MG63 (cell line): ENCODE measurements around the gene LGALS1. TPM values are rescaled to one million over a fixed set of nuclear protein-coding genes. Genes with fewer than 3 reads are reported as not detected.
A peak's percentile ranks its signal among the peaks of the same experiment; 100 is the strongest.

Experiments
- DNase-seq: peaks from one replicate; pipeline ENCODE4 v3.0.0-alpha.2; 2020
- H3K27me3 ChIP-seq: fragments of 250-450 bp; sonication (Bioruptor Pico); 2 replicates; pipeline ENCODE4 v1.5.1; 2020; ENCODE audit warnings: mild to moderate bottlenecking, moderate library complexity
- H3K36me3 ChIP-seq: fragments of 250-450 bp; sonication (Bioruptor Pico); 2 replicates; pipeline ENCODE4 v1.5.1; 2020; ENCODE audit warnings: mild to moderate bottlenecking, moderate library complexity
- H3K4me3 ChIP-seq: fragments of 250-450 bp; sonication (Bioruptor Pico); 2 replicates; pipeline ENCODE4 v1.5.1; 2020; ENCODE audit warnings: mild to moderate bottlenecking, moderate library complexity
- H3K9me3 ChIP-seq: fragments of 250-450 bp; sonication (Bioruptor Pico); 2 replicates; pipeline ENCODE4 v1.5.1; 2020; ENCODE audit warnings: mild to moderate bottlenecking, moderate library complexity
- total RNA-seq: library from RNA; depleted of rRNA; stranded (reverse); fragments of >200 nt; shearing (Covaris generic); gene quantifications from 2 replicates; pipeline ENCODE4 v1.2.3, GENCODE V29; 2014; ENCODE audit warnings: low replicate concordance

LGALS1 gene
- total RNA-seq, 1 experiment from 2014 or later = 4,947 TPM

DNA sequence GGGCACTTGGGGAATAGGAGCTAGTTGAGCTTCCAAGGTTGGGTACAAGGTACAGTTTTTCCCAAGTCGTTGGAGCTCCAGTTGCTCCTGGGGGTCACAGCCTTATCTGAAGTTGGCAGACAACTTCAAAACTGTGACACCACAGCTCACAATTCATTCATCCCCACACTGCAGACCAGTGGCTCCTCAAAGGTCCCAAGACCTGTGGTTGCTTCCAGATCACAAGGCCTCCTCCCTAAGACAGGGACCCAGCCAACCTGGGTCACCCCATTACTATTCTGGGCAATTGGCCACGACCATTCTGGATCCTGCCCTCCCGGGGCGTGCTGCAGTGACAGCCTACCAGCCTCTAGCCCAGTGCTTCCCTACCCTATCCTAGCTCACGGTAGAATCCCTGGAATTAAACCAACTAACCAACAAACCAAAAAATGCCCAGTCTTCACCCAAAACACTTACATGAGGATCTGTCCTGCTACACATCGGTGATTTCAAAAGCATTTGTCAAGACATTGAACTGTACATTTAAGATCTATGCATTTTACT lies 17.8 kb upstream of the LGALS1 start:
- Histone ChIP-seq H3K4me3 (peak overlapping the region; percentile 66), H3K27me3 (no peaks in the 10 kb centered on the region), H3K9me3 (no peaks in the 10 kb centered on the region), H3K36me3 (peaks cover 3% of the 10 kb centered on the region)
- peak; percentile 37 for DNase-seq

DNA sequence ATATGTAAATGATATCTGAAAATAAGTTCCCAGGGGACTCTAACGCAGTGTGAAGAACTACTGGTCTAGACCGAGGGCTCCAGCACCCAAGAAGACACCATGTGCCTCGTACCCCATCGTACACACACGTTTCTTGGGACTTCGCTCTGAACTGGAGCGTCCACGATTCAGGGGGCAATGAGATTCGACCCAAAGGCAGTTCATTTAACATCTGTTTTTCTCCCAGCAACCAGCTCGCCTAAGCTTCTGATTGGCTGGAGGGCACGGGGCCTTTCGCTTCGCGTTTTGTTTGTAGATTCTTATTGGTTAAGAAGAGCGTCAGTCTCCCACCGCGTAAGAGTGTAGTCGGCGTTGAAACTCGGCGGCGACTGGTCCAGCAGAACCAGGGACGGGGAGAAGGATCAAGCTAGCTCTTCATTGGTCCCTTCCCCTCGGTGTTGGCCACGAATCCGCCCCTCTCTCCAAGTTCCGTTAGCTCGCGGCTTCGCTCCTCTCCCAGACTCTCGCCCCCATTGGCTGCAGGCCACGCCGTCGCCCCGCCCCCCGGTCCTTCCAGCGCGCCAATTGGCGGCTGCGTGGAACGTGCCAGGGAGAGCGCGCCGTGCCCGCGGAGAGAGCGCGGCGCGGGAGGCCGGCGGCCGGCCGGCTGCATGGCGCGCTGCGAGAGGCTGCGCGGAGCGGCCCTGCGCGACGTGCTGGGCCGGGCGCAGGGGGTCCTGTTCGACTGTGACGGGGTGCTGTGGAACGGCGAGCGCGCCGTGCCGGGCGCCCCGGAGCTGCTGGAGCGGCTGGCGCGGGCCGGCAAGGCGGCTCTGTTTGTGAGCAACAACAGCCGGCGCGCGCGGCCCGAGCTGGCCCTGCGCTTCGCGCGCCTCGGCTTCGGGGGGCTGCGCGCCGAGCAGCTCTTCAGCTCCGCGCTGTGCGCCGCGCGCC lies 17.0 kb upstream of the LGALS1 start, which contains the start of gene PDXP:
PDXP (plus strand) TSS at position 591 of the 933 bp plus-strand sequence; CDS start at position 651, 60 bp downstream.
- DNase-seq = peak; percentile 100
- H3K9me3 ChIP-seq = no peaks in the 10 kb centered on the region
- H3K27me3 ChIP-seq = no peaks in the 10 kb centered on the region
- peaks cover 4% of the 10 kb centered on the region for H3K36me3 ChIP-seq
- H3K4me3 ChIP-seq = peak within 1 kb of the TSS; percentile 77

DNA sequence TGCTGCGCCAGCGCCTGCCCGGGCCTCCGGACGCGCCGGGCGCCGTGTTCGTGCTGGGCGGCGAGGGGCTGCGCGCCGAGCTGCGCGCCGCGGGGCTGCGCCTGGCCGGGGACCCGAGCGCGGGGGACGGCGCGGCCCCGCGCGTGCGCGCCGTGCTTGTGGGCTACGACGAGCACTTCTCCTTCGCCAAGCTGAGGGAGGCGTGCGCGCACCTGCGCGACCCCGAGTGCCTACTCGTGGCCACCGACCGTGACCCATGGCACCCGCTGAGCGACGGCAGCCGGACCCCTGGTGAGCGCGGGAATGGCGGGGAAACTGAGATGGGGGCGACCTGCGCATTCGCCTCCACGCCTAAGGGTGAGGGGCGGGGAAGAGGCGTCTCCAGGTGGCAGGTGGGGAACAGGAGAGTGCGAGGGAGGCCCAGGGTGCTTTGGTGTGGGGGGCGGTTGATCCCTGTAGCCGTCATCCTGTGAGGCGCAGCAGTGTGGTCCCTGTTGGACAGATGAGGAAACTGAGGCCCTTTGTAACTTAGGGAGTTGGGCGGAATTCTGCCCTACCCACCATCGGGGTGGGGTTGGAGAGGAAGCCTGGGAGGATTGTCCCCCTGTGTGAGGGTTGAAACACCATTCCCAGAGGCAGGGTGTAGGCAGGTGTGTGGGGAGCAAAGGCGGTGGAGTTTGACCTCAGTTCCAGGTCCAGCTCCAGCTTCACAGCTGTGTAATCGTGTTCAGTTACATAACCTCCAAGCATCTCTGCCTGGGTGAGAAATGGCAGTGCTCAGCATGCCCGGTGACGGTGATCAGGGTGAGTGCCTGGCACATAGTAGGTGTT lies 16.2 kb upstream of the LGALS1 start:
- Histone ChIP-seq H3K4me3 (peak overlapping the region; percentile 77), H3K9me3 (no peaks in the 10 kb centered on the region), H3K36me3 (peaks cover 8% of the 10 kb centered on the region), H3K27me3 (no peaks in the 10 kb centered on the region)
- DNase-seq = no peak

DNA sequence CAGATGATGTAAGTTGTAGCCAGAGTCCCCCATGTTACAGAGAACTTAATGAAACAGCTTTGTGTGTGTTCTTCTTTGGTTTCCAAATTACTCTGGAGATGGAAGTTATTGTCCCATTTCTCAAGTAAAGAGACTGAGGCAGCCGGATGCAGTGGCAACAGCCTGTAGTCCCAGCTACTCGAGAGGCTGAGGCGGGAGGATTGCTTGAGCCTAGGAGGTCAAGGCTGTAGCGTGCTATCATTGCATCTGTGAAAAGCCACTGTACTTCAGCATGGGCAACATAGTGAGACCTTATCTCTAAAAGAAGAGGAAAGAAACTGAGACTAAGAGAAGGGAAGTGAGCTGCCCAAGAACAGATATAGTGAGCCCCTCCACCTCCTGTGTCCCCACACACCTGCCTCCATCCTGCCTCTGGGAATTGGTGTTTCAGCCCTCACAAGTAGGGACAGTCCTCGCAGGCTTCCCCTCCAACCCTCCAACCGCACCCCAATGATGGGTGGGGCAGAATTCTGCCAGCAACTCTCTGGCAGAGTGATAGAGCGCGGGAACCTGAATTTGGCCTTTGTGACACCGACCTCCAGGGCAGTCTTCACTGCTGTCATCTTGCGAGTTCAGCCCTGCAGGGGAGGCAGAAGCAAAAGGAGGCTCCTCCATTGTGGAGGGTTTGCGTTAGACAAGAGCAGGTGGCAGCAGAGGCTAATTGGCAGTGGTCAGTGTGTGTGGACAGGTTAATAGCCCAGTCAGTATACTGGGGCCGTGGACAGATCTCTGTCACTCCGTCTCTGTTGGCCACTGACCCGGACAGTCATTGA lies 15.3 kb upstream of the LGALS1 start:
- Histone ChIP-seq H3K36me3 (peaks cover 10% of the 10 kb centered on the region), H3K9me3 (no peaks in the 10 kb centered on the region), H3K4me3 (peak overlapping the region; percentile 77), H3K27me3 (no peaks in the 10 kb centered on the region)
- DNase-seq = no peak

DNA sequence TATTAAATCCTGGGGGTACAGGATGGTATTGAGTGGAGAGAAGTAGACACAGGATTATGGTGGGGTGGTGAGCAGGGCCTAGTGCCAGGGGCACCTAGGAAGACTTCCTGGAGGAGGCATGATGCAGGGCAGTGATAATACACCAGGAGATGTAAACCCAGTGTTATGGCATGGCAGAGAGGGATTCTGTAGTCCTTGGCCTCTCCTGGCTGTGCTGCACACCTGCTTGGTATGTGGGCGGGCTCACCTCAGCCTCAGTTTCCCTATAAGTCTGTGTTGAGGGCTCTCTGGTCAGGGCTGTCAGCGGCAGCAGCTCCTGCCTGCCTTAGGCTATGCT lies 14.8 kb upstream of the LGALS1 start:
- H3K9me3 ChIP-seq = no peaks in the 10 kb centered on the region
- H3K27me3 ChIP-seq = no peaks in the 10 kb centered on the region
- peak overlapping the region; percentile 0; the same call in 1 of the 2 replicates for H3K4me3 ChIP-seq
- H3K36me3 ChIP-seq = peaks cover 11% of the 10 kb centered on the region
- DNase-seq = no peak

DNA sequence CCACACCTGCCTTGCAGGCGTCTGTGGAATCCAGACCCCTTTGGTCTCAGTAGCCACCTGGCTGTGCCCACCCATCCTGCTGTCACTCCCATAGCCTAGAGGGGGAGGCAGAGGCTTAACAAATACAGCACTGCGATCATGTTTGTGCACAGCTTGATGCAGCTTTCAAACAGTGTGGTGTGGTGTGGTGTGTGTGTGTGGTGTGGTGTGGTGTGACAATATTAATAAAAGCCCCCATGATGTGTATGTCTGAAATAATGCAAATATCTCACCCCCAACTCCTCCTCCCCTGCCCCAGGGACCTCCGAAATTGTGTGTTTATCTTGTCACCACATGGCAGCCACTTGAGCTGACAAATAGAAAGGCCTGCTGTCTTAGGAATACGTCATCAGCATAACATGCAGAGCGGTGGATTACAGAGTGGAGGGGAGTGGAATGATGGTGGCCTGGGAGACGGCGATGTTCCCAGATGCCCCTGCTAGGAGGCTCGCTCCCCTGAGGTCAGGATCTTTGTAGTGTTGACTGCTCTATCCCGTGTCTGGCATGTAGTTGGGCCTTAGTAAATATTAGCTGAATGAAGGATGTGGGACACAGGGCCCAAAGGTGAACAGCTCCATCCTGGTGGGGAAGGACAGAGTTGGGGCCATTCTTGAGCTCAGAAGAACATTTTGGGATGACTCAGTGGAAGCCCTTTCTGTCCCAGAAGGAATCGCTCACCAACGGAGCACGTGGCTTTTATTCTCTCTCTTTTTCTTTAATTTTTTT lies 14.1 kb upstream of the LGALS1 start:
- peaks cover 17% of the 10 kb centered on the region for H3K36me3 ChIP-seq
- no peaks in the 10 kb centered on the region for H3K27me3 ChIP-seq
- DNase-seq = no peak
- peak overlapping the region; percentile 0; the same call in 1 of the 2 replicates for H3K4me3 ChIP-seq
- H3K9me3 ChIP-seq = no peaks in the 10 kb centered on the region

DNA sequence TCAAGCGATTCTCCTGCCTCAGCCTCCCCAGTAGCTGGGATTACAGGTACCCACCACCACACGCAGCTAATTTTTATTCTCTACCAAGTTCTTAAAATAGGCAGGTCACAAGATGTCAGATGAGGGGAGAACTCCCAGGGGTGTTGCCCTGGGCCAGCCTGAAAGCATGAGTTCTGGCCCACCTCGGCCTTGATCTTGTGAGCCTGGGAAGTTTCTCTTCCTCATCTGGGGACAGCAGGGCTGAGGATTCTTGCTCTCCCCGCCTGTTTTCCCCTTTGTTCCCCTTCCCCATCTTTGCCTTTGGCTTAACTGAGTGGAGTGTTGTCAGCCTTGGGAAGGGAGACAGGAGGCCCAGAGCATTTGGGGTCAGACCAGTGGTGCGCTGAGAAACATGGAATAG lies 13.4 kb upstream of the LGALS1 start:
- Histone ChIP-seq H3K9me3 (no peaks in the 10 kb centered on the region), H3K4me3 (no peak overlapping the region), H3K27me3 (no peaks in the 10 kb centered on the region), H3K36me3 (peaks cover 22% of the 10 kb centered on the region)
- no peak for DNase-seq

DNA sequence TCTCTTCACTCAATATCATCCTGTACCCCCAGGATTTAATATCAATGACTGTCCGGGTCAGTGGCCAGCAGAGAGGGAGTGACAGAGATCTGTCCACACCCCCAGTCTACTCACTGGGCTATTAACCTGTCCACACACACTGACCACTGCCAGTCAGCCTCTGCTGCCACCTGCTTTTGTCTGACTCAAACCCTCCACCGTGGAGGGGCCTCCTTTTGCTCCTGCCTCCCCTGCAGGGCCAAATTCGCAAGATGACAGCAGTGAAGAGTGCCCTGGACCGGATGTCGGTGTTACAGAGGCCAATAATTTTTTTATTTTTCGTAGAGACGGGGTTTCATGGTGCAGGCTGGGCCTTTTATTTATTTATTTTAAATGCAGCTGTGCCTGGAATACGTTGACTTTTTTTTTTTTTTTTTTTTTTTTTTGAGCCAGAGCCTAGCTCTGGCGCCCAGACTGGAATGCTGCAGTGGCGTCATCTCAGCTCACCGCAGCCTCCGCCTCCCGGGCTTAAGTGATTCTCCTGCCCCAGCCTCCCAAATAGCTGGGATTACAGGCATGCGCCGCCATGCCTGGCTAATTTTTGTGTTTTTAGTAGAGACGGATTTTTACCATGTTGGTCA lies 11.8 kb upstream of the LGALS1 start:
- peaks cover 23% of the 10 kb centered on the region for H3K36me3 ChIP-seq
- no peaks in the 10 kb centered on the region for H3K27me3 ChIP-seq
- no peak overlapping the region for H3K4me3 ChIP-seq
- no peaks in the 10 kb centered on the region for H3K9me3 ChIP-seq
- DNase-seq = no peak

DNA sequence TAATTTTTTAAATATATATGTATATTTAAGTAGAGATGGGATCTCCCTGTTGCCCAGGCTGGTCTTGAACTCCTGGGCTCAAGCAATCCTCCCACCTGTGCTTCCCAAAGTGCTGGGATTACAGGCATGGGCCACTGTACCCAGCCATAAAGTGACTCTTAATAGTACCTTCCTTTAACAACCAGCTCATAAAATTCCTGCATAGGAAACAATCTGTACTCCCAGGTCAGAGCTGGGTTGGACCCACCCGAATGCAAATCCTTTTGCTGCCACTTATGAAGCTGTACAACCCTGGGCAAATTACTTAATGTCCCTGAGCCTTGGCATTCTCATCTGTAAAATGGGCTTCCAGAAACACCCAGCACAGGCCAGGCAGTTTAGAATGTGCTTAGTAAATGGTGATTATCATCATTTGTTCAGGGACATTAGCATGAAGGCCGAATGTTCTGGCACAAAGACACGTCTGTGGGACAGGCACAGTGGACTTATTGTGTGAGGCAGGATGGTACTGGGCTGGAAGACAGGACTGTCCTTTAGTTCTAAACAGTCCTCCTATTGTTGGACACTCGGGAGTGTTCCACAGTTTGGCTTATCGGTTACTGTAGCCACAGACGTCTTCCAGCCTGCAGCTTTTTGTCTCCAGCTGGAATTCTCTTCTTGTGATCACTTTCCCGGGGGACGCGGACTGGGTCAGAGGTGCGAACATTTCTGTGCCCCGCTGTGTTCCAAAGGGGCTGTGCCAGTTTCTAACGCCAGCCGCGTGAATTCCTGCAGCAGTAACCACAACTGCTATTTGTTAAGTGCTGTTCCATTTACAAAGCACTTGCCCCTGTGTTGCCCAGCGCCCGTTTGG lies 11.0 kb upstream of the LGALS1 start:
- no peak for DNase-seq
- Histone ChIP-seq H3K27me3 (no peaks in the 10 kb centered on the region), H3K36me3 (peaks cover 23% of the 10 kb centered on the region), H3K4me3 (no peak overlapping the region), H3K9me3 (no peaks in the 10 kb centered on the region)

DNA sequence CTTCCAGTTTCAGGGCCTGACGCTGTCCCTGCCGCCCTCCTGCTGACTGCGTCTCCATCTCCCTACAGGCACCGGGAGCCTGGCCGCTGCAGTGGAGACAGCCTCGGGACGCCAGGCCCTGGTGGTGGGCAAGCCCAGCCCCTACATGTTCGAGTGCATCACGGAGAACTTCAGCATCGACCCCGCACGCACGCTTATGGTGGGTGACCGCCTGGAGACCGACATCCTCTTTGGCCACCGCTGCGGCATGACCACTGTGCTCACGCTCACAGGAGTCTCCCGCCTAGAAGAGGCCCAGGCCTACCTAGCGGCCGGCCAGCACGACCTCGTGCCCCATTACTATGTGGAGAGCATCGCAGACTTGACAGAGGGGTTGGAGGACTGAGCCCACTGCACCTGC lies 9.9 kb upstream of the LGALS1 start:
- no peaks in the 10 kb centered on the region for H3K9me3 ChIP-seq
- H3K36me3 ChIP-seq = peaks cover 23% of the 10 kb centered on the region
- H3K4me3 ChIP-seq = no peak overlapping the region
- no peaks in the 10 kb centered on the region for H3K27me3 ChIP-seq
- no peak for DNase-seq

DNA sequence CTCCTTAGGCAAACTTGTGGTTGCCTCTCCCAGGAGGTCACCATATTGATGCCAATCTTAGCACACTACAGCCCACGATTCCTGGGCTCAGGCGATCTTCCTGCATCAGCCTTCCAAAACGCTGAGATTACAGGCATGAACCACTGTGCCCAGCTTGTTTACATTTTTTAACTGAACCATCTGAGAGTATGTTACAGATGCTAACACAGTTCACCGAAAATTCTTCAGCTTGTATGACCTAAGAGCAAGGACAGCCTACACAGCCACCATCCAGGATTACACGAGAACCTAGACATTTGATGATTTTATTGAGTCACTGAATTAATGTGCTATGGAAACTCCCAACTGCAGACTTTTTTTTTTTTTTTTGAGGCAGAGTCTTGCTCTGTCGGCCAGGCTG lies 5.8 kb upstream of the LGALS1 start:
- peaks cover 14% of the 10 kb centered on the region for H3K36me3 ChIP-seq
- no peak for DNase-seq
- H3K27me3 ChIP-seq = no peaks in the 10 kb centered on the region
- H3K9me3 ChIP-seq = no peaks in the 10 kb centered on the region
- no peak overlapping the region for H3K4me3 ChIP-seq

DNA sequence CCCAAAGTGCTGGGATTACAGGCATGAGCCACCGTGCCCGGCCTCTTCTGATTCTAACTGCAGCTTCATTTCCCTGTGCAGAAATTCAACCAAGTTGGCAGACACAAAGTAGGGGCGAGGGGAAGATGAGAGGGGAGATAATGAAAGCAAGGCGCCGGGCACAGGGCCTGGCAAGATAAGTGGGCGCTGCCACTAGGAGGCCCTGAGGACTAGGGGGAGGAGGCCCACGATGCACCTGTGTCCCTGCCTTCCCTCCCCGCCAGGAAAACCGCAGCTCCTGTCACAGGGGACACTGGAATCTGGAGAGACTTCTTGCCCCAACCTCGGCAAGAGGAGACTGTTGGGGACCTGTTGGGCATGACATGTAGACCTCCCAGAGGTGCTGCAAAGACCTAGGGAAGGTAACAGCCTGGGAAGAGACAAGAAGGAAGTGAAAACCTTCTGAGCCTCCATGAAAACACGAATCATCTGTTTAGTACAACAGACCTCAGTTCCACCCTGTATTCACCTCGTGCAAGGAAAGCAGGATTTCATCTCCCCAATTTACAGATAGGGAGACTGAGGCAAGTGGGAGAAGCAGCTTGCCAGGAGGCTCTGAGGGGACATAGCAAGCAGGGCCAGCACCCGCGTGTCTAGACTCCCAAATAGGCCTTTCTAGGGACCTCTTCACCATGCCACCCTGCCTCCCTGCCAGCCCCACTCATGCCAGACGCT lies 3.1 kb upstream of the LGALS1 start:
- Histone ChIP-seq H3K9me3 (no peaks in the 10 kb centered on the region), H3K4me3 (no peak overlapping the region), H3K36me3 (peaks cover 15% of the 10 kb centered on the region), H3K27me3 (no peaks in the 10 kb centered on the region)
- DNase-seq = no peak

DNA sequence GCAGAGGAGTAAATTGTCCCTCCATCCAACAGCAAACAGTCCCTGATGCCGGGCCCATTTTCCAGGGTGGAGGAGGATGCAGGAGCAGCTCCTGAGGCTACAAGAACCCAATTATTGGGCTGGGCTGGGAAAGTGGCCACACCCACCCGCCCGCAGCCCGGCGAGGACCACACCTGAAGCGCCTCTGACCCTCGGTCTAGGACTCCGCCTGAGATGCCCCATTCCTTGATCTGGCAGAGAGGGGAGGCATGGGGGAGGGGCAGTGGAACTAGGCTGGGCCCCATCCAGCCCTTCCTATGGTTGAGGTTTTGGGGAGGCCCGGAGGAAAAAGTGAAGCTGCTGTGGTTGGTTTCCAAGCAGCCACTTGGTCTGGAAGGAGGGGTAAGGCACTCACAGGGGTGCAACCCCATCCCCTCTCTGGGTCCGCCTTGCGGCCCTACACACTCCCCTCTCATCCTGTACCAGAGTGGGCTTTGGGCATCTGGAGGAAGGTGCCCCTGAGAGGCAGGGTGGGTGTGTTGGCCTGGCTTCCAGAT lies 2.4 kb upstream of the LGALS1 start:
- H3K27me3 ChIP-seq = no peaks in the 10 kb centered on the region
- no peaks in the 10 kb centered on the region for H3K9me3 ChIP-seq
- no peak overlapping the region for H3K4me3 ChIP-seq
- DNase-seq = no peak
- peaks cover 19% of the 10 kb centered on the region for H3K36me3 ChIP-seq

DNA sequence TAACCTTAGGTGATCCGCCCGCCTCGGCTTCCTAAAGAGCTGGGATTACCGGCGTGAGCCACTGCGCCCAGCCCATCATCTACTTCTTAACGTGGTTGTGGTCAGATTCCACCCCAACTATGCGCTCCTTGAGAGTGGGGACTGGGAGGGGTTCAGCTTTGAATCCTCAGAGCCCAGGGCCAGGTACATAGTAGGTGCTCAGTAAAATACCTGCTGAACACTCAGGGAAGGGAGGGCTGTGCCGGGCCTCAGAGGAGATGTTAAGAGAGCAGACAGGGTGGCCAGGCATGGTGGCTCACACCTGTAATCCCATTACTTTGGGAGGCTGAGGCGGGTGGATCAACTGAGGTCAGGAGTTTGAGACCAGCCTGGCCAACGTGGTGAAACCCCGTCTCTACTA lies 1.2 kb upstream of the LGALS1 start:
- H3K36me3 ChIP-seq = peaks cover 31% of the 10 kb centered on the region
- DNase-seq = no peak
- no peaks in the 10 kb centered on the region for H3K9me3 ChIP-seq
- H3K27me3 ChIP-seq = no peaks in the 10 kb centered on the region
- no peak overlapping the region for H3K4me3 ChIP-seq
